ENCODE data around the gene HJURP.
A peak's percentile ranks its signal among the peaks of the same experiment; 100 is the strongest.

Gene HJURP

DNA sequence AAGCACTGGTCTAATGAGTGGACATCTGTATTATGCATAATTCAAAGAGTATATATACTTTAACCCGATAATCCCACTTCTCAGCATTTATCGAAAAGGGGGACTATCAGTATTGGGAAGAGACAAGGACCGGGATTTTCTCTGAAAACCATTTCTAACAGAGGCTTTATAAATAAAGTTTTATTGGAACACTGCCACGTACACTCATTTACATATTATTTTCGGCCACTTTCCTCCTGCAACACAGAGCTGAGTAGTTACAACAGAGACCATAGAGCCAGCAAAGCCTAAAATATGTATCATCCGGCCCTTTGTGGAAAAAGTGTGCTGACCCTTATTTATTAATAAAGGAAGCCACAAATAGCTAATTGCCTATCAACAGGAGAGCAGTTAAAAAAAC is 3.2 kb downstream of the HJURP start:
- H3K9me3 Mint-ChIP-seq, result no peaks in the 10 kb centered on the region
- peaks cover 34% of the 10 kb centered on the region for H3K36me3 Mint-ChIP-seq (ENCODE audit: low read depth)
- peak overlapping the region in 2 of 3 experiments; percentile 28 to 56 for H3K4me3 Mint-ChIP-seq
- TF ChIP-seq, protein P1, sequence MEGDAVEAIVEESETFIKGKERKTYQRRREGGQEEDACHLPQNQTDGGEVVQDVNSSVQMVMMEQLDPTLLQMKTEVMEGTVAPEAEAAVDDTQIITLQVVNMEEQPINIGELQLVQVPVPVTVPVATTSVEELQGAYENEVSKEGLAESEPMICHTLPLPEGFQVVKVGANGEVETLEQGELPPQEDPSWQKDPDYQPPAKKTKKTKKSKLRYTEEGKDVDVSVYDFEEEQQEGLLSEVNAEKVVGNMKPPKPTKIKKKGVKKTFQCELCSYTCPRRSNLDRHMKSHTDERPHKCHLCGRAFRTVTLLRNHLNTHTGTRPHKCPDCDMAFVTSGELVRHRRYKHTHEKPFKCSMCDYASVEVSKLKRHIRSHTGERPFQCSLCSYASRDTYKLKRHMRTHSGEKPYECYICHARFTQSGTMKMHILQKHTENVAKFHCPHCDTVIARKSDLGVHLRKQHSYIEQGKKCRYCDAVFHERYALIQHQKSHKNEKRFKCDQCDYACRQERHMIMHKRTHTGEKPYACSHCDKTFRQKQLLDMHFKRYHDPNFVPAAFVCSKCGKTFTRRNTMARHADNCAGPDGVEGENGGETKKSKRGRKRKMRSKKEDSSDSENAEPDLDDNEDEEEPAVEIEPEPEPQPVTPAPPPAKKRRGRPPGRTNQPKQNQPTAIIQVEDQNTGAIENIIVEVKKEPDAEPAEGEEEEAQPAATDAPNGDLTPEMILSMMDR (IDR thresholded peaks at IDR 0.05; ENCODE audit: unreplicated experiment in 3 of 3), result no peak
- H3K27ac Mint-ChIP-seq, result no peak overlapping the region
- H3K27me3 Mint-ChIP-seq (ENCODE audit: low read depth), result no peaks in the 10 kb centered on the region
- H3K4me1 Mint-ChIP-seq, result peaks cover 26% of the 10 kb centered on the region

DNA sequence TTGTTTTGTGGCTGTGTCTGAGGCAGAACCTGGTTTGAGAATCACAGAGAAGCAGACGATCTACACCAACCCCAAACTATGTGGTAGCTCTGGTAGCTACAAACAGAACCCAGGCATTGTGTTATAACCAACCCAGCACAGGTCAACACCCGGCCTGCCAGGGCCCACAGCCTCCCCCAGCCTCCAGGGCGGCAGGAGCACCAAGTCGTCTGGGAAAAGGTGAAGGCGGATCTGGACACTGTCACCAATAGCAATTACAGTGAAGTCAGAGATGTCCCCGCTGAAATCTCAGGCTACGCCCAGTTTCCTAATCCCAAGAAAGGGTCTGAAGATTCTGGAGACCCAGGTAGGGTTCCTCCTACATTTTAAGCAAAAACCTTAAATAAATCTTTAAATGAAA is 3.6 kb downstream of the HJURP start:
- Mint-ChIP-seq H3K27ac (no peak overlapping the region), H3K36me3 (ENCODE audit: low read depth) (peaks cover 34% of the 10 kb centered on the region), H3K9me3 (no peaks in the 10 kb centered on the region), H3K4me1 (peaks cover 24% of the 10 kb centered on the region), H3K27me3 (ENCODE audit: low read depth) (no peaks in the 10 kb centered on the region), H3K4me3 (no peak overlapping the region)
- TF ChIP-seq, protein P1 (IDR thresholded peaks at IDR 0.05; ENCODE audit: unreplicated experiment in 3 of 3), result no peak

- no peak overlapping the region for H3K4me3 Mint-ChIP-seq
- TF ChIP-seq, protein P1 (IDR thresholded peaks at IDR 0.05; ENCODE audit: unreplicated experiment in 3 of 3), result no peak
- H3K4me1 Mint-ChIP-seq, result peaks cover 19% of the 10 kb centered on the region
Observed at GRCh38 chr2:233849607-233850271, 4.6 kb downstream of the HJURP start.

DNA sequence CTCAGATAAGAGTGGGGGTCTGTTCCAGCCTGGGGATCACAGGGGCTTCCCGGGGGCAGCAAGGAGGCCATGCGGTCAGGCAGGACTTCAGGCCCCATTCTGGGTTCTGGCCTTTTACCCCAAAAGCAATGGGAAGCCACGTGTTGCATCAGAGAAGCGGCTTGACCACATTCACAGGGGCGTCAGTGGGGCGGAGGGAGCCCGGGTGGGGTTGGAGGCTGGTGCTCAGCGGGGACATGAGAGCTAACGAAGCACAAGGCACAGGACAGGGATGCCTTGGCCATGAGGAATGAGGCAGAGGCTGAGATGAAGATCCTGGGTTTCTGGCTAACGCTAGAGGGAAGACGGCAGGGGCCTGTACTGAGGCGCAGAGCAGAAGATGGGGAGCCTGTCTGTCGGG is 6.1 kb downstream of the HJURP start:
- Mint-ChIP-seq H3K27me3 (ENCODE audit: low read depth) (no peaks in the 10 kb centered on the region), H3K36me3 (ENCODE audit: low read depth) (peaks cover 44% of the 10 kb centered on the region), H3K4me1 (peaks cover 12% of the 10 kb centered on the region), H3K27ac (no peak overlapping the region), H3K9me3 (no peaks in the 10 kb centered on the region), H3K4me3 (no peak overlapping the region)
- TF ChIP-seq, protein P1 (IDR thresholded peaks at IDR 0.05; ENCODE audit: unreplicated experiment in 3 of 3), result no peak

More at GRCh38 chr2:233849607-233850271, 4.6 kb downstream of the HJURP start:
- Mint-ChIP-seq H3K27me3 (ENCODE audit: low read depth) (no peaks in the 10 kb centered on the region), H3K27ac (no peak overlapping the region), H3K36me3 (ENCODE audit: low read depth) (peaks cover 34% of the 10 kb centered on the region), H3K9me3 (no peaks in the 10 kb centered on the region)

DNA sequence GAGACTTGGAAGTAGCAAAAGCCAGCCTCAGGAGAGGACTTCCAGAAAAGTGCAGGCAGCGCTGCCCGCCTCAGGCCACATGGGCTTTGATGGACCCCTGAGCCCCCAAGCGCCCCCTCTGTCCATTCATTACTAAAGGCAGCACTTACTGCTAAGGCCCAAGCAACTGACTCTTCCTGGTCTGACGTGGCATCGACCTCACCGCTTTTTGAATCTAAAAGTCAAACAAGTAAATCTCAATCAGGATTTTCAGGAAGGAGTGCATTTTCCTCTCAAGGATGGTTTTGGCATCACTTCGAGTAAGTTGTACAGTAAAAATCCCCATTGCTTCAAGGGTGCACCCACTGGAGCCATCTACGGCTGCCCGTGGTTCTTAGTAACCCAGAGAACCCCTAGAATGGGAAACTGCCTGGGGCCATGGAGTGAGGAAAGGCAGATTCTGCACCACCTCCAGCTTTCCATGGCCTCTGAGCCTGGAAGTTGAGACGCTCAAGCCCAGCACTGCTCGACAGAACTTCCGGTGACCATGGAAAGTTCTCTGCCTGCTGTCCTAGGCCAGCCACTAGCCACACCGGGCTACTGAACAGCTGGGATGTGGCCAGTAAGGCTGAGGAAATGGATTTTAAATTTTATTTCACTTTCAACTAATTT is 7.0 kb downstream of the HJURP start:
- H3K4me1 Mint-ChIP-seq, result peaks cover 3% of the 10 kb centered on the region
- H3K27ac Mint-ChIP-seq, result no peak overlapping the region
- H3K27me3 Mint-ChIP-seq (ENCODE audit: low read depth), result no peaks in the 10 kb centered on the region
- no peak overlapping the region for H3K4me3 Mint-ChIP-seq
- no peaks in the 10 kb centered on the region for H3K9me3 Mint-ChIP-seq
- TF ChIP-seq, protein P1 (IDR thresholded peaks at IDR 0.05; ENCODE audit: unreplicated experiment in 3 of 3), result no peak
- peaks cover 48% of the 10 kb centered on the region for H3K36me3 Mint-ChIP-seq (ENCODE audit: low read depth)
